ENCODE measurements around the gene MED8.
A peak's percentile ranks its signal among the peaks of the same experiment; 100 is the strongest.

The MED8 gene

GRCh38 chr1:43389326-43390313 lies at the start of gene MED8, which contains the start of gene SZT2:
Gene MED8, minus strand, starts transcription at chr1:43389800. Its CDS starts 36 bp downstream, at chr1:43389764.
Gene SZT2, plus strand, starts transcription at chr1:43389899. Its CDS starts 70 bp downstream, at chr1:43389969.
- ATAC-seq = peak; percentile 96 to 98

DNA sequence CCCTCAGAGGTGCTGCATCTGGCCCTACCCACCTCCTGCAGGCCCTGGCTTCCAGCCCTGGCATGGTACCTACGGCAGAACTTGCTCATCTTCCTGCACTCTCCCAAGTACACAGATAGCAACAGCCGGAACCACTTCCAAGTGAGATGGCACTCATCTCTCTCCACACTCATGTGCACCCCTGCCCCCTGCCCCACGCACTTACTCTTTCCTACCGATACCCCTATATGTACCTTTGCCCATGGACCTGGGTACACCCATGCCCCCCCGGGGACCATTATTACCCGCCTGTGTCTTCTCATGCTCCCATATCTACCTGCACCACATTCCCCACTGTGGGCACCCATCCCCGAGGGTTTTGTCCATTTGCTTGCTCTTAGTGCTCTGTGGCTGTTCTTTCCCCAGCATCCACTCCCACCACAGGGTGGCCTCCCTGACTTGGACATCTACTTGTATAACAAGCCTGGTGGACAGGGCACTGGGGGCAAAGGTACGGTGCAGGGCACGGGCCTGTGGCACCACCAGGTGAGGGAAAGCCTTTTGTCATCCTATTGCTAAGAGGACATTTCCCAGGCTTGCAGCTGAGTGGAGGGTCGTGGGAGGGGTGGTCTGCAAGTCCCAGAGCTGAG lies 49.5 kb upstream of the MED8 start:
- ATAC-seq = no peak

- no peak for ATAC-seq
These were observed 49.0 kb upstream of the MED8 start for GRCh38 chr1:43438576-43438952.

GRCh38 chr1:43438006-43438405 lies 48.4 kb upstream of the MED8 start:
- ATAC-seq = no peak

DNA sequence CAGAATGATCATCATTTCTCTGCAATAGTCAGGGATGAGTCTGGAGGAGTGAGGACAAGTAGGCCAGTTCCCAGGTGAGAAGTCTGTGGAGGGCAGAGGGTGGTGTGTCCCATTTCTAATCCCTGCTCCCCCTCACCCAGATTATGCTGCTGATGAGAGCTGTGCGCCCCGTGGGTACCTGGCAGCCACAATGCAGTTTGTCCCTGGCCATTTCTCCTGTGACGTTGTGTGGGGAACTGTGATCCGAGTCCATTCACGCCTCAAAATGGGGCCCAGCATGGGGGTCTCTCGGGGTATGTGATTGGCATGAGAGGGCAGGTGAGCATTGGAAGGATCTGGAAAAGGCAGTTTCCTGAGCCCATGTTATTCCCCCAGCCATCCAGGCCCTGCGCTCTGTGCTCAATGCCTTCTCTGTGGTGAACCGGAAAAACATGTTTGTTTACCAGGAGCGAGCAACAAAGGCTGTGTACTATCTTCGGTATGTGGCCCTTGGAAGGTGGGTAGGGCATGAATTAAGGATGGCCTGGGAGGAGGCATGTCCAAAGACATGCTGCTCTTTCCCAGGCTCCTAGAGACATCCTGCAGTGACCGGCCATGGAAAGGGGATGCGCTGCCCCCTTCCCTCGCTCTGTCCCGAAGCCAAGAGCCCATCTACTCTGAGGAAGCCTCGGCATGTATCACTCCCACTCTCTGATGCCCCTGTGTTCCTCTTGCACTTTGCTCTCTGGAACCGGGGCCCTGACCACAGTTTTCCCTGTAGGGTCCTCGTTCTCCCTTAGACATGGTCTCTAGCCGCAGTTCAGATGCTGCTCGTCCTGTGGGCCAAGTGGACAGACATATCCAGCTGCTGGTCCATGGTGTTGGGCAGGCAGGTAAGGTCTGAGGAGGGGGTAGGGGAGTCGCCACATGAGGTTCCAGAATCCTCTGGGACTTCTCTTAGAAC lies 47.7 kb upstream of the MED8 start:
- no peak for ATAC-seq

GRCh38 chr1:43436371-43436770 lies 46.8 kb upstream of the MED8 start:
- no peak for ATAC-seq

DNA sequence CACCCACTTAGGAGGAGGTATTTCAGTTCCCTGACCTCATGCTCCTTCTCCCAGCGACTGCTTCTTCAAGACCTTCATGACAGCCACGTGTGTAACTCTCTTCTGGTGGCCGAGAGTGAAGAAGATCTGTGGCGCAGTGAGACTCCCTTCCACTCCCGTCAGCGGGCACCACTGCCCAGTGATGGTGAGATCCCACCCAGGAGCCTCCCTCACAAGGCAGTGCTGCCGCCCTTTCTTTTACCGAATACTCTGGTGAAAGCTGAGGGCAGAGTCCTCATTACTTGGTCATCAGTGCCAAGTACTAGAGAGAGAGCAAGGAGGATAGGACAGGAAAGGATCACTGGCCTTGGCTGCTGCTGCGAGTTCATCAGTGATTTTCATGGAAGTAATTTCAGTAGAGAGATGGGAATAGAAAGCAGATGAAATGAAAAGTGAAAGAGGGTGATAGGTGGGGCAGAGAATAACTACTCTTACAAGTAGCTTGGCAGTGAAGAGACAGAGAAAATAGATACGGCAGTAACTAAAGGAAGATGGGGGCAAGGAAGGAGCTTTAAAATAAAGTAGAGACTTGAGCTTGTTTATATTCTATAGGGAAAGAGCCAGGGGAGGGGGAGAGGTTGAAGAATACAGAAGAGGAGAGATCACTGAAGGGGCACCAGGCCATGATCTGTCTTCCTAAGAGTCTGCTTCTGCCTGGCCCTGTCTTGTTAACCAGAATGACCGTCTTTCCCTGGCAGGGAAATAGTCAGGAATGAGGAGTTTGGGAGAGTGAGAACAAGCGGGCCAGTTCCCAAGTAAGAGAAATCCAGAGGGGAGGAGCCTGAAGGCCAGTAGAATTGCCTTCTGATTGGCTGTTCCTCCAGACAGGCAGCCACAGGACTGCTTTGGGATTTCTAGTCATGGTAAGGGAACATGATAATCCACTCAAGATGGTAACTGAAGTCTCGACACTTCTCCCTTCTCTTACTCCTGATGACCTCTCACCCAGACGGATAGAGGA lies 45.8 kb upstream of the MED8 start:
- ATAC-seq = no peak

DNA sequence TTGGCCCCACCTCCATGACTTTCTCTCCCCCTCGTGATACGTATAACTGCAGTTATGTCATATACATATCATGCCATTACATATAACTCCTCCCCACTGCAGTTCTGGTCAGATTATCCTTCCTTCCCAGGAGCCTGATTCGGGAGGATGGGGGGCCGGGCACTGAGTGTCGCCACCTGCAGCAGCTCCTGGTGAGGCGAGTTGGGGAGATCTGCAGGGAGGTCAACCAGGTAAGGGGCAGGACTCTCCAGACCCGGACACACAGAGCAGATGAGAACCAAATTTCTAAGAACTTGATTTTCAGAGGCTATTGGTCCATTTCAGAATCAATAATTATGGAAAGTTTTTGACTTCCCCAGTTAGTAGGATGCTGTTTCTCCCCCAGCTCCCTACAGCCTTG lies 44.7 kb upstream of the MED8 start:
- ATAC-seq = no peak

- no peak for ATAC-seq
These were observed 43.3 kb upstream of the MED8 start for GRCh38 chr1:43432907-43433306.

GRCh38 chr1:43432171-43432860 lies 42.7 kb upstream of the MED8 start:
- ATAC-seq = no peak

DNA sequence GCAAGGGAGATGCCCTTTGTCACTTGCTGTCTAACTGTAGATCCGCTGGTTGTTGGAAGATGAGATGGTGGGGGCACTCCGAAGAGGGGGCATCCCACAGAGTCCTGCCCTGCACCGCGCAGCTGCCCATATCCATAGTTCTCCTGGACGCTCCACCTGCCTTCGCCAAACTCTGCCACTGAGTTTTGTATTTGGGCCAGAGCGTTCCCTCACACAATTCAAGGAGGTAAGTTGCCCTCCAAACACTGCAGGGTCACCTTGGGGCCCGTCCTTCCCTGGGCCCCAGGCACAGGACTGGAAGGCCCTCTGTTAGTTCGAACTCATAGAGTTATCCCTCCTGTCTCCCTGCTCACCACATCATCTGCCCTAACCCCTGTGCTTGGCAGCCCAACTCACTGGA lies 42.1 kb upstream of the MED8 start:
- no peak for ATAC-seq

- ATAC-seq = no peak
These were observed 41.2 kb upstream of the MED8 start for GRCh38 chr1:43430831-43431230.

DNA sequence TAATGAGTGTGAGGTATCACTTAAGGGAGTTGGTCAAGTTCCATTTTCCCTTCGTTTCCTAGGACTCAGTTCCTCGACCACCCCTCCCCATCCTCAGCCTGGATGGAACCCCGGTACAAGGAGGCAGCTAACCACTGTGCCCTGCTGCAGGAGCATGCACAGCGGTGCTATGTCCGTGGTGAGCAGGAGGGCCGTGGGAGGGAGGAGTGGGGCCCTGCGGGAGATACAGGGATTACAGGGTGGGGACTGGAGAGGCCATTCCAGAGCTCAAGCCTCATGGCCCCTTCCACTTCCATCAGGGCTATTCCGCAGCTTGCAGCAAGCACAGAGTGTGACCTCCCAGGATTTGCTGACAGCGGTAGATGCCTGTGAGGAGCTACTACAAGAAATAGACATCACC lies 38.3 kb upstream of the MED8 start:
- no peak for ATAC-seq

DNA sequence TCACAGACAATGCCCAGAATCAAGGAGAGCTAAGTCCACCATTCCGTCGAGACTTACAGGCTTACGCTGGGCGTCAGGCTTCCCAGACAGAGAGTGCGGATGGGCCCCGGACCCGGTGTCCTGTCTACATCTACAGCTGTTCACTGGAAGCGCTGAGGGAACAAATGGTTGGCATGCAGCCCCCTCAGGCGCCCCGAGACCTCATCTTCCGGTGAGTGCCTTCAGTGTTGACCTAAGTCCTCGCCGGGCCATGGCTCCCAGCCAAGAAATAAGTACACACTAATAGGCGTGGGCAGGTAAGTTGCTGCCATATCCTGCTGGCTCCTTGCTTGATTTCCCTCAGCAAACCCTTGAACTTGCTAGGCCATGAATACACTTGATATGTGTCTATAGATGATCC lies 37.9 kb upstream of the MED8 start:
- no peak for ATAC-seq

DNA sequence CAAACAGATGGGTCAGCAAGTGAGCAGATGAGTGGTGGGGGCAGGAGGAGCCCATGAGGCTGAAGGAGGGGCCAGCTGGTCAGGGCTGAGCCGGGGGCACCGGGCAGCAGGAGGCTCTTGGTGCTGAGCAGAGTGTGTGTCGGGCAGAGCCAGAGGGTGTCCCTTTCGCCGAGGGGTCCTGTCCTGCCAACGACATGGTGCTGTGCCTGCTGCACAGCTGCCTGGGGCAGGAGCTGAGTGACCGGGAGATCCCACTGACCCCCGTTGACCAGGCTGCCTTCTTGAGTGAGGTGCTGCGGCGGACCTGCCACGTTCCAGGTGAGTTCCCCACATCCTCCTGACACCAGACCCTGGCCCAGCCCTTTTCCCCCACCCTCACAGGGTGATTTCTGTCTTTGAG lies 36.6 kb upstream of the MED8 start:
- no peak for ATAC-seq

DNA sequence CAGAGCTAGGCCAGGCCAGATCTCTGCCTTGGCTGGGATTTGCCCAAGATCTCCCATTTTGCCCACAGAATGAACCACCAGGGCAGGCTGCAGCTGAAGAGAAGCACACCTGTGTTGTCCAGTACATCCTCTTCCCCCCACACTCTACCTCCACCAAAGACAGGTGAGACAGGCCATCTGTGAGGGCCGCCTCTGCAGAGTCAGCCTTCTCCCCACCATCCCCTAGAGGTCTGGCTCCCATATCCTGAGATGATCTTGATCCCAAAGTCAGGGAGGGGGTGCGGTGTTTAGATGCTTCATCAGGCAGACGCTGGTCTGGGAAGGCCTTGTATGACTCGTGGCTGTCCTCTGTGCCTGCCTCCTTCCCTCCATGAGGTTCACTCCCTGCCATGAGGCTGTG lies 35.4 kb upstream of the MED8 start:
- ATAC-seq = no peak

DNA sequence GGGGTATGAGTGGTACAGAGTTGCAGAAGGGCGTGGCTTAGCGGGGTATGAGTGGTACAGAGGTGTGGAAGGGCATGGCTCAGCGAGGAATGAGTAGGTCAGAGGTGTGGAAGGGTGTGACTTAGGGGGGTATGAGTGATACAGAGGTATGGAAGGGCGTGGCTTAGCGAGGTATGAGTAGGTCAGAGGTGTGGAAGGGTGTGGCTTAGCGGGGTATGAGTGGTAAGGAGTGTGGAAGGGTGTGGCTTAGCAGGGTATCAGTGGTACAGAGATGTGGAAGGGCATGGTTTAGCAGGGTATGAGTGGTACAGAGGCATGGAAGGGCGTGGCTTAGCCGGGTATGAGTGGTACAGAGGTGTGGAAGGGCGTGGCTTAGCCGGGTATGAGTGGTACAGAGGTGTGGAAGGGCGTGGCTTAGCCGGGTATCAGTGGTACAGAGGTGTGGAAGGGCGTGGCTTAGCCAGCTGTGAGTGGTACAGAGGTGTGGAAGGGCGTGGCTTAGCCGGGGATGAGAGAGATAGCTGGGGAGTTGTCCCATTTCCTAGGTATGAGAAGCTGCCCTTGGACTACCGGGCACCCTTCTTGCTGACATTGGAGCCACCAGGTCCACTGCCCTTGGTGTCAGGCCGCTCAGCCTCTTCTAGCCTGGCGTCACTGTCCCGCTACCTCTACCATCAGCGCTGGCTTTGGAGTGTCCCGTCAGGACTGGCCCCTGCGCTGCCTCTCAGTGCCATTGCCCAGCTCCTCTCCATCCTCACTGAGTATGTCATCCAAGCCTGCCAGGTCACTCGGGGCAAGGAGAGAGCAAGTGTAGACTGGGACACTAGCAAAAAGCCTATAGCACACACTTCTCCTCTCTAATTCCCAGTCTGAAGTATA lies 34.3 kb upstream of the MED8 start:
- peak; percentile 48 to 57 for ATAC-seq

DNA sequence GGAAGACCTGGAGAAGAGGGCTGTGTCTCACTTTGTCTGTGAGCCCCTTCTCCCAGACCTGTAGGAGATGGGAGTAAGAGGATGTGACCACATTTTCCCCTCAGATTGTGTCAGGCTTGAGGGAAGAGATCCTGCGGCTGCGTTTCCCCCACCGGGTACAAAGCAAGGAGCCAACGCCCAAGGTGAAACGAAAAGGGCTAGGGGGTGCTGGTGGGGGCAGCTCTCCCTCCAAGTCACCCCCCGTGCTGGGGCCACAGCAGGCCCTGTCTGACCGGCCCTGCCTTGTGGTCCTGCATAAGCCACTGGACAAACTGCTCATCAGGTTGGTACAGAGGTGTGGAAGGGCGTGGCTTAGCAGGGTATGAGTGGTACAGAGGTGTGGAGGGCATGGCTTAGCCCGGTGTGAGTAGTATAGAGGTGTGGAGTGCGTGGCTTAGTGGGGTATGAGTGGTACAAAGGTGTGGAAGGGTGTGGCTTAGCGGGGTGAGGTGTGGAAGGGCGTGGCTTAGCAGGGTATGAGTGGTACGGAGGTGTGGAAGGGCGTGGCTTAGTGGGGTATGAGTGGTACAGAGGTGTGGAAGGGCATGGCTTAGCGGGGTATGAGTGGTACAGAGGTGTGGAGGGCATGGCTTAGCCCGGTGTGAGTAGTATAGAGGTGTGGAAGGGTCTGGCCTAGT lies 33.5 kb upstream of the MED8 start:
- ATAC-seq = peak in 1 of 2 donors; percentile 25

Measured in activated CD4-positive, CD25-positive, alpha-beta regulatory T cell treated with anti-CD3 and anti-CD28 coated beads, Interleukin-2, amount 50 U/mL, for 24 hours (primary cell).